Smooth muscle cell (in vitro differentiated cells): Measurements from ENCODE around the gene MON2. TPM values are rescaled to one million over a fixed set of nuclear protein-coding genes. Genes with fewer than 3 reads are reported as not detected.

ENCODE experiments used
- DNase-seq: peaks from one replicate; lab custom pipeline; 2025; ENCODE audit not compliant: unreplicated experiment; lab: John Stamatoyannopoulos, UW
- H2AFZ ChIP-seq: fragments of 200-600 bp; sonication (generic); 2 replicates; pipeline ENCODE4 v1.6.0; 2016; ENCODE audit warnings: antibody characterized with exemption, low read depth, mild to moderate bottlenecking
- H3F3A ChIP-seq: fragments of 200-600 bp; sonication (generic); 2 replicates; pipeline ENCODE4 v1.6.0; 2017; ENCODE audit warnings: antibody characterized with exemption, low read depth
- H3K27ac ChIP-seq: fragments of 200-600 bp; sonication (generic); 2 replicates; pipeline ENCODE4 v1.5.1; 2016; ENCODE audit warnings: low read depth, mild to moderate bottlenecking
- H3K27me3 ChIP-seq: fragments of 200-600 bp; sonication (generic); 2 replicates; pipeline ENCODE4 v1.6.1; 2016; ENCODE audit warnings: low read depth, mild to moderate bottlenecking
- H3K36me3 ChIP-seq: fragments of 200-600 bp; sonication (generic); 2 replicates; pipeline ENCODE4 v1.5.1; 2016; ENCODE audit warnings: low read depth
- H3K4me1 ChIP-seq: fragments of 200-600 bp; sonication (generic); 2 replicates; pipeline ENCODE4 v1.5.1; 2016; ENCODE audit warnings: low read depth
- H3K4me2 ChIP-seq: fragments of 200-600 bp; sonication (generic); 2 replicates; pipeline ENCODE4 v1.6.0; 2016; ENCODE audit warnings: mild to moderate bottlenecking
- H3K4me3 ChIP-seq: fragments of 200-600 bp; sonication (generic); 2 replicates; pipeline ENCODE4 v1.5.1; 2016; ENCODE audit warnings: mild to moderate bottlenecking
- H3K79me2 ChIP-seq: fragments of 200-600 bp; sonication (generic); 2 replicates; pipeline ENCODE4 v1.6.0; 2016; ENCODE audit warnings: low read depth, mild to moderate bottlenecking
- H3K9ac ChIP-seq: fragments of 200-600 bp; sonication (generic); 2 replicates; pipeline ENCODE4 v1.6.0; 2016; ENCODE audit warnings: low read depth
- H3K9me3 ChIP-seq: fragments of 200-600 bp; sonication (generic); replicated peaks from 2 replicates; pipeline ENCODE4 v1.5.1; 2016; ENCODE audit warnings: low read depth
- H4K20me1 ChIP-seq: fragments of 200-600 bp; sonication (generic); 2 replicates; pipeline ENCODE4 v1.6.0; 2016; ENCODE audit warnings: low read depth
- WGBS: methylation state at CpG from one replicate; pipeline ENCODE4 v1.1.7; 2016; ENCODE audit warnings: low lambda C conversion rate; 5-methylcytosine and 5-hydroxymethylcytosine counted together
- polyA plus RNA-seq: library from polyadenylated mRNA; unstranded; fragments of >200 nt; fragmentation: Nextera tagmentation; extraction: Ambion mirVana; gene quantifications from 2 replicates; pipeline ENCODE4 v1.2.1, GENCODE V29; 2016
- total RNA-seq: library from RNA; depleted of rRNA; stranded (reverse); fragments of >200 nt; gene quantifications from 2 replicates; pipeline ENCODE4 v1.2.3, GENCODE V29; 2014
- TF ChIP-seq, protein P1 (sequence below): fragments of 200-600 bp; sonication (generic); IDR thresholded peaks from 2 replicates; pipeline ENCODE4 v1.5.1; 2017; ENCODE audit warnings: borderline replicate concordance, mild to moderate bottlenecking, antibody characterized with exemption; ENCODE audit not compliant: insufficient read depth, poor library complexity, severe bottlenecking

Gene MON2
- total and polyA plus RNA-seq, 2 experiments from 2014 or later = 18.1 to 72.5 TPM

DNA sequence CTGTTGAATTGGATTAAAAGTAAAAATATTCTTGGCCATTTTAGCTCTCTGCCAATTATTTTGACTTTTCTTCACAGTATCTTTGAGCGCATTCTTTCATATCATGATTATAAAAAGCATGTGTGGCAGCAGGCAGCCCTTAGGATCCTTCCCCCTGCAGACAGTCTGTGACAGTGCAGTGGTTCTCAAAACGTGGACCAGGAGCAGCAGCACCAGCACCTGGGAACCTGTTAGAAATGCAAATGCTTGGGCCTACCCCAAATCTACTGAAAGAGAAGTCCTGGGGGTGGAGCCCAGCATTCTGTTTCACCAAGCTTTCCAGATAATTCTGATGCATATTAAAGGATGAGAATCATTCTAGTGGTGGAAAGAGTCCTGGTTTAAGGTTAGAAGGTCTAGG, 155.6 kb downstream of the MON2 start:
- Histone ChIP-seq H3K36me3 (no peaks in the 10 kb centered on the region), H3K4me1 (peaks cover 5% of the 10 kb centered on the region), H3K4me3 (no peak overlapping the region), H3K79me2 (no peaks in the 10 kb centered on the region), H3K27me3 (no peaks in the 10 kb centered on the region), H3K4me2 (no peak overlapping the region), H3K9ac (no peak overlapping the region), H3K27ac (no peak overlapping the region), H2AFZ (no peak overlapping the region), H3K9me3 (no peaks in the 10 kb centered on the region), H4K20me1 (no peaks in the 10 kb centered on the region), H3F3A (peaks cover 3% of the 10 kb centered on the region)
- 68% methylated on average over 2 of the region's 2 CpGs for WGBS
- TF ChIP-seq, protein P1, sequence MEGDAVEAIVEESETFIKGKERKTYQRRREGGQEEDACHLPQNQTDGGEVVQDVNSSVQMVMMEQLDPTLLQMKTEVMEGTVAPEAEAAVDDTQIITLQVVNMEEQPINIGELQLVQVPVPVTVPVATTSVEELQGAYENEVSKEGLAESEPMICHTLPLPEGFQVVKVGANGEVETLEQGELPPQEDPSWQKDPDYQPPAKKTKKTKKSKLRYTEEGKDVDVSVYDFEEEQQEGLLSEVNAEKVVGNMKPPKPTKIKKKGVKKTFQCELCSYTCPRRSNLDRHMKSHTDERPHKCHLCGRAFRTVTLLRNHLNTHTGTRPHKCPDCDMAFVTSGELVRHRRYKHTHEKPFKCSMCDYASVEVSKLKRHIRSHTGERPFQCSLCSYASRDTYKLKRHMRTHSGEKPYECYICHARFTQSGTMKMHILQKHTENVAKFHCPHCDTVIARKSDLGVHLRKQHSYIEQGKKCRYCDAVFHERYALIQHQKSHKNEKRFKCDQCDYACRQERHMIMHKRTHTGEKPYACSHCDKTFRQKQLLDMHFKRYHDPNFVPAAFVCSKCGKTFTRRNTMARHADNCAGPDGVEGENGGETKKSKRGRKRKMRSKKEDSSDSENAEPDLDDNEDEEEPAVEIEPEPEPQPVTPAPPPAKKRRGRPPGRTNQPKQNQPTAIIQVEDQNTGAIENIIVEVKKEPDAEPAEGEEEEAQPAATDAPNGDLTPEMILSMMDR = no peak
- no peak for DNase-seq

DNA sequence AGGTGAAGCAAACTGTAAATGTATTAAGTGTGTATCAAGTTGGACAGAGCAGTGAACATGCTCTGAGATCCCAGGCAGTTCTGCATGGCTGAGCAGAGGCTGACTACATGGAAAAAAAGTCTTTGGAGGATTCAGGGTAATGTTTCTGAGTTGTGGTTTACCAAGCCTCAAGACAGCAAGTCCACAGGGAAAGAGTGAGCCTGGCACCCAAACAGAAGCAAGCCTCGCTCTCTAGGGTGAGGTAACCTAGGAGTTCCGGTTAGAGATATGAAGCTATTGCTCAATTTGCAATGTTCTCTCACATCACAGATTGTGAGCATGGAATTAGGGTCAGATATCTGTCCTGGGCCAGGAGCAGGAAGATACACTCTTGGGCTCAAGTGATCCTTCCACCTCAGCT, 158.6 kb downstream of the MON2 start:
- WGBS = 67% methylated on average over 2 of the region's 2 CpGs
- H3F3A ChIP-seq = peaks cover 3% of the 10 kb centered on the region
- no peaks in the 10 kb centered on the region for H3K79me2 ChIP-seq
- H3K36me3 ChIP-seq = no peaks in the 10 kb centered on the region
- TF ChIP-seq, protein P1 = no peak
- no peak overlapping the region for H3K9ac ChIP-seq
- no peak overlapping the region for H2AFZ ChIP-seq
- H3K27me3 ChIP-seq = peaks cover 15% of the 10 kb centered on the region
- H3K27ac ChIP-seq = no peak overlapping the region
- peaks cover 17% of the 10 kb centered on the region for H3K4me1 ChIP-seq
- H3K4me3 ChIP-seq = no peak overlapping the region
- H4K20me1 ChIP-seq = no peaks in the 10 kb centered on the region
- no peak for DNase-seq
- H3K9me3 ChIP-seq = no peaks in the 10 kb centered on the region
- H3K4me2 ChIP-seq = no peak overlapping the region

DNA sequence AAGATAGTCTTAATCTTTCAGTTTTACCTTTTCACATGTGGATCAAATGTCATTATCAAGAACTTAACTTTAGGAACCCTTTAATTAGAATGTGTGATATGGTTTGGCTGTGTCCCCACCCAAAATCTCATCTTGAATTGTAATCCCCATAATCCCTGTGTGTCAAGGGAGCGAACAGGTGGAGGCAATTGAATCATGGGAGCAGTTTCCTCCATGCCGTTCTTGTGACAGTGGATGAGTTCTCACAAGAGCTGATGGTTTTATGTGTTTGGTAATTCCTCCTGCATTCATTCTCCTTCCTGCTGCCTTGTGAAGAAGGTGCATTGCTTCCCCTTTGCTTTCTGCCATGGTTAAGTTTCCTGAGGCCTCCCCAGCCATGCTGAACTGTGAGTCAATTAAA, 160.6 kb downstream of the MON2 start:
- WGBS = 91% methylated on average over 2 of the region's 2 CpGs
- Histone ChIP-seq H3K27ac (no peak overlapping the region), H3K9ac (no peak overlapping the region), H4K20me1 (no peaks in the 10 kb centered on the region), H3K4me1 (peaks cover 20% of the 10 kb centered on the region), H3K9me3 (no peaks in the 10 kb centered on the region), H3F3A (peaks cover 7% of the 10 kb centered on the region), H3K4me3 (no peak overlapping the region), H3K27me3 (peaks cover 26% of the 10 kb centered on the region), H3K36me3 (no peaks in the 10 kb centered on the region), H2AFZ (no peak overlapping the region), H3K79me2 (no peaks in the 10 kb centered on the region), H3K4me2 (no peak overlapping the region)
- TF ChIP-seq, protein P1 = no peak
- DNase-seq = no peak

DNA sequence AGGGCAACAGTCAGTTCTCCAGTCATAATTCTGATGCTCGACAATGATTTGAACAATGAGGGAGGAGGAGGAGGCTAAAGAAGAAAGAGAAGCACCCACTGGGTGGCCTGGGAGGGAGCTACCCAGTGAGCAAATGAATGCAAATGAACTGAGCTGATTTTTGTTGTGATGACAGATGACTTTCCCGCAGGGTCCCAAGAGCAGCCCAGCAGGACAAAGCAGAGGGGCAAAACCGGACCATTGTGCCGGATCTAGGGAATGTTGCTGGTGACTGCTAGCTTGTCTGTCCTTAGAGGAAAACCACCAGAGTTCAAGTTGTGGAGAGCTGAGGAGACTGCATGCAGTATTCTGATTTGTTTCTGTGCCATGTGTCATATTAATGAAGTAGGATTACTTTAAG, 162.8 kb downstream of the MON2 start:
- peaks cover 27% of the 10 kb centered on the region for H3K4me1 ChIP-seq
- H3K27me3 ChIP-seq = peaks cover 26% of the 10 kb centered on the region
- no peak overlapping the region for H3K4me3 ChIP-seq
- H3F3A ChIP-seq = peaks cover 7% of the 10 kb centered on the region
- H3K4me2 ChIP-seq = no peak overlapping the region
- 35% methylated on average over 4 of the region's 4 CpGs for WGBS
- no peak for DNase-seq
- no peaks in the 10 kb centered on the region for H3K79me2 ChIP-seq
- H4K20me1 ChIP-seq = no peaks in the 10 kb centered on the region
- H3K27ac ChIP-seq = no peak overlapping the region
- H3K9ac ChIP-seq = no peak overlapping the region
- TF ChIP-seq, protein P1 = no peak
- H3K36me3 ChIP-seq = no peaks in the 10 kb centered on the region
- H2AFZ ChIP-seq = no peak overlapping the region
- no peaks in the 10 kb centered on the region for H3K9me3 ChIP-seq
